22Rv1 (cell line): ENCODE measurements around the gene TSPAN2.

ENCODE experiments used
- H3K27ac ChIP-seq: fragments of 450-650 bp; 2 replicates; pipeline ENCODE4 v1.5.1; 2017
- CTCF ChIP-seq: fragments of 450-650 bp; IDR thresholded peaks from 2 replicates; pipeline ENCODE4 v1.5.1; 2017; ENCODE audit warnings: mild to moderate bottlenecking
- ZFX ChIP-seq: fragments of 450-650 bp; IDR thresholded peaks from 2 replicates; pipeline ENCODE4 v1.6.1; 2017; ENCODE audit warnings: antibody characterized with exemption, borderline replicate concordance

TSPAN2 gene

DNA sequence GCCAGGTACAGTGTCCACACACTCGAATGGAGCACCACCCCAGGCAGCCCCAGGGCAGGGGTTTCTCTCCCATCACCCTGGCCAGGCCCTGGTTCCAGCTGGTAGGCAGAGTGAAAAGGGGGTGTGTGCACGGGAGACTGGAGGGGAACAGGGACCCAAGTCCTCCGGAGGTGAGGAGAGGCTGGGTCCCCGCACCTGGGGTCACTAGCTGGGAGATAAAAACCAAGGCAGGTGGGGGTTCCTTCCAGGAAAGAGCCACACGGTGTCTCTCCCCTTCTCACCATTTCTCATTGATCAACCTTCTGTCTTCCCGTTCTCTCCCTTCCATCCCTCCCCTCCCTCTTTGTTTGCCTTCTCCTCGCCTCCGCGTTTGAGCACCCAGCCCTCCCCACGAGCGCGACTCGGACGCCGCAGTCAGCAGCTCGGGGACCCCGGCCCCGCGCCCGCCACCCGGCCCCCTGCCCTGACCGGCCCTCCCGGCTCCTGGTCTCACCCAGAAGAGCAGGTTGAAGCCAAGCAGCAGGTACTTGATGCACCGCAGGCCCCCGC is 358 bp downstream of the TSPAN2 start:
- no peak overlapping the region for H3K27ac ChIP-seq
- no peak for TF ChIP-seq ZFX
- no peak for TF ChIP-seq CTCF

GRCh38 chr1:115088115-115088778 is 1.1 kb downstream of the TSPAN2 start:
- no peak overlapping the region for H3K27ac ChIP-seq
- TF ChIP-seq CTCF (no peak), ZFX (no peak)

DNA sequence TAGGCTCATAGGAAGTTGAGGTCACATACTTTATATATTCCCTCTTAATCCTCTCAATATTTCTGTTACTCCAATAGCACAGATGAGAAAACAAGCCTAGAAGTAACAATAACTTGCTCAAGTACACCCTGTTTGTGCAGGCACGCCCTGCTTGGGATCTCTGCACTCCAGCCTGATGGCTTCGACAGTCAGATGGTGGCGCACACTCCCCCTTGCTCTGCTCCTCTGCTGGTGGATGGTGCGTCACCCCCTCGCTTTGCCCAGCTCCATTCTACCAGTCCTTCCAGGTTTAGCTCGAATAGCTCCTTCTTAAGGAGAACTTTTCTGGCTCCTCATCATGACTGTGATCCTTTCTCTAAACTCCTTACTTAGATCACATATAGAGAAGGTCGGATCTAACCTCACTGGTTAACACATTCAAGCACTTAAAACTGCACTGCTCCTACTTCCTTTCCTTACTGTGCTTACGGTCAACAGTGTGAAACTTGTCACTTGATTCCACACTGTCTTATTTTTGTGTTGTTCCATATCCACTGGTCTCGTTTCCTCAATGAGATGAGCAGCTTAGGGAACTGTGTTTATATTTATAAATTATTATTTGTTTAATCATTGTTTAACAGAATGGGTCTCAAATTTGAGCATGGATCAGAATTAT is 3.0 kb downstream of the TSPAN2 start:
- no peak for TF ChIP-seq ZFX
- no peak for TF ChIP-seq CTCF
- no peak overlapping the region for H3K27ac ChIP-seq

DNA sequence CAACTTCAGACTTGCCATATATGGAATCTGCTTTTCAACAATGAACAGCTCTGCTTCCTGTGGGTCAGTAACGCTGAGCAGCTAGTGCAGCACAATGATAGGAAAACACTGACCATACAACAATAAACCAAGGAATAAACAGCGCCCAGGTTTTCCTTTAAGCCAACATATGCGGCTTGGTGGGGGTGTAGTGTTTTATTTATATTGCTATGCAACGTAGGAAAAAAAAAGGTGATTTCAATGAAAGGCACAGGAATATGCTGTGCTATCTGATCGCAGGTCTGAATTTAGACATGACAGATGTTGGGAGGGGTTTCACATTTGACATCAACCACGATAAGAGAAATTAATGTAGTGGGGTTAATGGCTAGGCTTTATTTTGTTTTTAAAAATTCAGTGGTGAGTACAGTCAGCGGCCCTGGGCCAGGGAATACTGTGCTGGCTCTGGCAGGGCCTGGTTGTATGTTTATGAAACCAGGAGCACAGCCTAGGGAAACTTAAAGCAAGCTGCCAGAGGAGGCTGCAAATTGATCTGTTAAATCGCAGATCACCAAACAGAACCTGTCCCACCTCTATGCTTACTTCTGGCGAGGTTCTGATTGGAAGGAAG is 4.3 kb downstream of the TSPAN2 start:
- no peak overlapping the region for H3K27ac ChIP-seq
- TF ChIP-seq ZFX (no peak), CTCF (no peak)

DNA sequence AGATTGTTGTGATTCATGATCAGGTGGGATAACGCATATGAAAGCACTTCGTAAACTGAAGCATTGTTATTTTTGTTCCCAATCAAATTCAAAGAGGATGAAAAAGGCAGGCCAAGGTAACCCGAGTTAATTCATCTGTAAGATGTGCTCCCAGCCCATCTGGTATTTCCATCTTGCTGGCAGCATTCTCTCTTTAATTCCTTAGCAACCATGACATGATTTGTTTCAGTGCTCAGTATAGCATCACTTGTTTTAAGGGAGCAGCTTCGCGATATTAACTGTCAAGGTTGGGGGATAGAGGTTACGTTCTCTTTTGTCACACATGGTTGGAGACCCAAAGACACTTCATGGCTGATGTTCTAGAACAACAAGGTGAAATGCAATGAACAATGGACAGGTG is 6.4 kb downstream of the TSPAN2 start:
- TF ChIP-seq ZFX (no peak), CTCF (no peak)

DNA sequence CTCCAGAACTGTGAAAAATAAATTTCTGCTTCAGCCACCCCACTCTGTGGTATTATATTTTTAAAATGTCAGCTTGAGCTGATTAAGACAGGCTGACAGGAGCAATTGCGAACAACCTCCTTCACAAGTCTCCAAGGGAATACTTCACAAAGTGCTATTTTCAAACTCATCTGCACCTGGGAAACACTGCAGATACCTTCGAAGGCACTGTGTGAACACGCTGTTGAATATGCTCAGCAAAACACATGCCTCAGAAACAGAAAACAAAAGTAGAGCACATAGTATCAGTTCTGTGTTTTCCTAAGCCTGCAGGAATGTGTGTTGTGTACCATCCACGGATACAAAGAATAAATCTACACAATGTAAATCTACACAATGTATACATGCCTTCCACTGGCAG is 10.6 kb downstream of the TSPAN2 start:
- TF ChIP-seq CTCF = no peak
- TF ChIP-seq ZFX = no peak
- no peak overlapping the region for H3K27ac ChIP-seq

More for the DNA sequence above, 6.4 kb downstream of the TSPAN2 start:
- H3K27ac ChIP-seq = no peak overlapping the region

GRCh38 chr1:115077984-115078330 is 11.3 kb downstream of the TSPAN2 start:
- H3K27ac ChIP-seq = no peak overlapping the region
- no peak for TF ChIP-seq CTCF
- TF ChIP-seq ZFX = no peak
